HG03139 (cell line): Measurements from ENCODE around the gene IGFL3.
"Not testable (repeated sequence)": the region's sequence is repeated elsewhere in the genome, so short reads cannot be mapped to it uniquely, and the experiment has no call there.

ENCODE experiments used
- ATAC-seq: cut with Tn5 transposase; IDR thresholded peaks from one replicate; pipeline ENCODE4 v1.9.1; 2021; ENCODE audit not compliant: unreplicated experiment

Gene IGFL3

GRCh38 chr19:46124638-46125115 is at the start of gene IGFL3:
TSS of gene IGFL3 (minus strand) at chr19:46124688. CDS start at chr19:46124649, 39 bp downstream.
- ATAC-seq: no peak

- no peak for ATAC-seq
Observed at GRCh38 chr19:46173886-46174480, 49.5 kb upstream of the IGFL3 start.

GRCh38 chr19:46162731-46163130 is 38.2 kb upstream of the IGFL3 start:
- no peak for ATAC-seq

GRCh38 chr19:46161642-46162257 is 37.3 kb upstream of the IGFL3 start:
- not testable (repeated sequence) for ATAC-seq

GRCh38 chr19:46160233-46160775 is 35.8 kb upstream of the IGFL3 start:
- no peak for ATAC-seq

GRCh38 chr19:46159418-46160232 is 35.1 kb upstream of the IGFL3 start:
- ATAC-seq: no peak

DNA sequence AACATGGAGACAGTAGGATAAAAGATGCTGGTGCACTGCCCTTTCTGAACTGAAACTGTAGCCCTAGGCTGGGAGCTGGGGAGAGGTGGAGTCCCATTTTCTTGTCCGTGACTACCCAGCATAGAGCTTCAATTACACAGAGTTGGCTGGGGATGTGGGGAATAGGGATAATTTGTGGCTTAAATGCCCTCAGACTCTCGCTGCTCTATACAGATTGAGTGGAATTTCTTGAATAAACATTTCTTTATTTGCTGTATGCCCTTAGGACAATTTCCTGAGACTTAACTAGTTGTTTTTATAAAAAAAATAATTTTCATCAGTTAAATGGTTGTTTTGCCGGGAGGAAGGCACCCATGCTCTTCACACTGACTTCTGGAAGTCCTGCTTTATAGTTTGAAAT is 30.7 kb upstream of the IGFL3 start:
- no peak for ATAC-seq

DNA sequence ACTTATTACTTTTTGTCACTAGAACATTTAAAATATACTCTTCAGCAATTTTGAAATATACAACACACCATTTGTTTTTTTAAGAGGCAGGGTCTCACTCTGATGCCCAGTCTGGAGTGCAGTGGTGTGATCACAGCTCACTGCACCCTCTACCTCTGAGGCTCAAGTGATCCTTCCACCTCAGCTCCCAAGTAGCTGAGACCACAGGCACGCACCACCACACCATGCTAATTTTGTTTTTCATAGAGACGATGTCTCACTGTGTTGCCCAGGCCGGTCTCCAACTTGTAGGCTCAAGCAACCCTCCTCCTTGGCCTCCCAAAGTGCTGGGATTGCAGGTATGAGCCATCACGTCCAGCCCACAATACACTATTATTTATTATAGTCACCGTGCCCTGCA is 26.1 kb upstream of the IGFL3 start:
- ATAC-seq: no peak

DNA sequence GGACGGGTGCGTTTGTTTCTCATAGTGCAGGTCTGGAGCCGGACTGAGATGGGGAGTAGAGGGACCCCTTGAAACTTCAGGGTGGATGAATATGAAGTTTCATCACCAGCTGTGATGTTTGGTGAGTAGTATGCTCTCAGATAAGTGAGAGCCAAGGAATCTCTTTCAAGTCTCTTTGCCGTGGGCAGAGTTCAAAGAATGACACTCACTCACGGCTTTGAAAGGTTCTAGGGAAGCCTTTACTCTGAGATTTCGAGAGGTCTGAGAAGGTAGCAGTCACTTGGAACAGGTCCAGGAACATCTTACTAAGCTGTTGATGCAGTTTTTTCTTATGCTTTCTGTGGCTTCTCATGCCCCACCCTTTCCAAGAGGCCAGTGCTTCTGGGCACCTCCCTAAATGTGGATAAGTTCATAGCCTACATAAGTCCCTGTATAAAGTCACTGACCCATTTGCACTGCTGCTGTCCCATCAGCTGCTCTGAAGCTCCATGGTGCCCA is 23.4 kb upstream of the IGFL3 start, which contains the start of gene IGFL2:
Gene IGFL2, plus strand, starts transcription at position 448 of the 498 bp plus-strand sequence. Its CDS starts 41 bp downstream, at position 489.
- ATAC-seq: no peak

DNA sequence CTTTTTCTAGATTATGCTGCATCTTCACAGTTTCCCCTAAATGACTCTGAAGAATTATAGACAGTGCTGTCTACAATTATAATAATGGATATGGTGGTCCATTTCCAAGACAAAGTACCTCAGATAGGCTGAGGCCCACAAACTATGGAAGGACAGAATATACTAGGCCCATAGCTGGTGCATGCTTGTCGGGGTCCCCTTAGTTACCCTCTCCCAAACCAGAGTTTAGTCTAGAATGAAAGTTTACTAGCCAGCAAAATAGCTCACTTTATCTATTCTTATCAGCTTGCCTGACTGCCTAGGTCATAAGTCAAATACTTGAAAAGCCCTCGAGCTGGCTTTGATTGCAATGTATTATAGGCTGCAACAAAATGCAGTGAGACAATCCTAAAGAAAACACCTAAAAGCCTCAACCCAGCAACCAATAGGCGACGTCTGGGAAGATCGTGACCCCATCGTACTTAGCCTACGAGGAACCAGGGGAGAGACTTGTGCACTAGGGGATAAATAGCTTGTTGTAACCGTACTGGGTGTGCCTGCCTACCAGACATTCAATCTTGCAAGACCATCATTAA is 22.8 kb upstream of the IGFL3 start:
- ATAC-seq: no peak

GRCh38 chr19:46144756-46145155 is 20.3 kb upstream of the IGFL3 start:
- ATAC-seq: no peak

- no peak for ATAC-seq
Observed at GRCh38 chr19:46142294-46142693, 17.8 kb upstream of the IGFL3 start.

DNA sequence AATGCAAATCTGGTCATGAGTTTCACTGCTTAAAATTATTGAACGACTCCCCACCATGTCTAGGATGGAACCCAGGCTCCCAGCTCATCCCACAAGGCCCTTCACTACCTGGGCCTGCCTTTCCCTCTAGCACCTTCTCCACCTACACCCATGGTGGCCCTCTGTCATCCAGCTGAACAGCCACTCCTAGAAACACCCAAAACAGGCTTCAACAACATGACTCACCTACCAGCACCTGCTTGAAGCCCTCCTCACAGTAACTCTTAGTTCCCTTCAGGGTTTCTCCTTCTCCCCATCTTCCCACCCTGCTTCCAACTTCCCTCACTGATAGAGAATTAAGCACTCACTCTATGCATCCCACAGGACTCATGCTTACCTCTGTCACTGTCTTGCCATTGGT is 16.9 kb upstream of the IGFL3 start:
- no peak for ATAC-seq

DNA sequence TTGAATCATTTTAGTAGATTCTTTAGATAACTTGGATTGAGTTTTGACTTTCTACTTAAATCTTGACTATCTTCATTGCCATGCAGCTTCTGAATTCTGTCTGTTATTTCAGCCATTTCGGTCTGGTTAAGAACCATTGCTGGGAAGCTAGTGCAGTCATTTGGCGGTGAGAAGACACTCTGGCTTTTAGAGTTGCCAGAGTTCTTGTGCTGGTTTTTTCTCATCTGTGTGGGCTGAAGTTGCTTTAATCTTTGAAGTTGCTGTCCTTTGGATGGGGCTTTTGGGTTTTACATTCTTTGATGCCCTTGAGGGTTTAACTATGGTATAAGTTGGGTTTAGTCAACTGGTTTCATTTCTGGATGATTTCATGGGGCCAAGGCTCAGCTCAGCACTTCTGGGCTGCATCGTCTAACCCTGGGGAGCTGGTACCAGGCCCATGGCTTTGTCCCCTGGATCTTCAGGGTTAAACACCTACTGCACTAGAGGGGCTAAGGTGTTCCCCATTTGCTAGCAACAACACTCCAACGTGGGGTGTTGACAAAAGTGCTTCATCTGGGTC is 13.5 kb upstream of the IGFL3 start:
- no peak for ATAC-seq

GRCh38 chr19:46134527-46134926 is 10.0 kb upstream of the IGFL3 start:
- ATAC-seq: no peak

DNA sequence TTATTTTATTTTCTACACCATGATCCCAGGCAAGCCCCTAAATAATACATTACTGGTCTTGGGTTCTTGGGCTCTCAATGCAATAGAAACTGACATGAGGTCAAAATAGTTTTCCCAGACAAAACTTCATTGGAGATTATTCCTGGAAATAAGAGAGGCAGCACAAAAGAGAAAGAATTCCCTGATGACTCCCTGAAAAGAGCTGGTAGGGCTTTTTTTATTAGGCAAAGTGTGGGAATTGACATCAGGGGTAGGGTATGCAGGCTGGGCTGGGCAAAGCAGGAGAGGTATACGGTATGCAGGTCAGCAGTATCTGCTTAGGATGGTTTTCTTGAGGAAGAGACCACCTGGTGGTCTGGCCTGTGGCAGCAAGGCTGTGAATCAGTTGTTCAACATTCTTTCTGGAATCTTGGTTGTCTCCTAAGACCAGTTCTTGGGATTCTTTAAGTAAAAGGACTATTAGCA is 9.3 kb upstream of the IGFL3 start:
- no peak for ATAC-seq

- ATAC-seq: no peak
Observed at GRCh38 chr19:46133101-46133627, 8.7 kb upstream of the IGFL3 start.

GRCh38 chr19:46132508-46133100 is 8.1 kb upstream of the IGFL3 start:
- ATAC-seq: no peak

- ATAC-seq: no peak
Observed at GRCh38 chr19:46131485-46132143, 7.1 kb upstream of the IGFL3 start.
